Measurements from ENCODE around the gene OR4C11. TPM values are rescaled to one million over a fixed set of nuclear protein-coding genes. Genes with fewer than 3 reads are reported as not detected.

The OR4C11 gene
- polyA plus RNA-seq, 1 of the 3 experiments (the other 2 are of a cell fraction), result not detected

Other genes with a start within 250 kb of the OR4C11 start
- gene OR4A15, start 239.7 kb downstream of the OR4C11 start, polyA plus RNA-seq (2012; rRNA removed), result not detected in 2 replicates
- not detected in 2 replicates for gene OR4C15, start 53.2 kb downstream of the OR4C11 start, polyA plus RNA-seq (2012; rRNA removed)
- not detected in 2 replicates for gene OR4C16, start 35.5 kb downstream of the OR4C11 start, polyA plus RNA-seq (2012; rRNA removed)
- not detected in 2 replicates for gene OR4P4, start 27.5 kb upstream of the OR4C11 start, polyA plus RNA-seq (2012; rRNA removed)
- not detected in 2 replicates for gene OR4S2, start 40.7 kb upstream of the OR4C11 start, polyA plus RNA-seq (2012; rRNA removed)
- gene OR4C6, start 54.6 kb upstream of the OR4C11 start, polyA plus RNA-seq (2012; rRNA removed), result not detected in 2 replicates
- gene OR5D13, start 165.8 kb upstream of the OR4C11 start, polyA plus RNA-seq (2012; rRNA removed), result not detected in 2 replicates
- gene OR5D14, start 187.9 kb upstream of the OR4C11 start, polyA plus RNA-seq (2012; rRNA removed), result not detected in 2 replicates
- gene OR5L1, start 203.7 kb upstream of the OR4C11 start, polyA plus RNA-seq (2012; rRNA removed), result not detected in 2 replicates
- gene OR5D18, start 212.0 kb upstream of the OR4C11 start, polyA plus RNA-seq (2012; rRNA removed), result not detected in 2 replicates
- not detected in 2 replicates for gene OR5L2, start 219.6 kb upstream of the OR4C11 start, polyA plus RNA-seq (2012; rRNA removed)
- gene OR5D16, start 231.1 kb upstream of the OR4C11 start, polyA plus RNA-seq (2012; rRNA removed), result not detected in 2 replicates